ENCODE measurements around the gene KCTD21. TPM values are rescaled to one million over a fixed set of nuclear protein-coding genes. Genes with fewer than 3 reads are reported as not detected.

The KCTD21 gene
- total RNA-seq, 4 donors from 2014 or later, result 9.6 to 21.5 (median 13.7) TPM

DNA sequence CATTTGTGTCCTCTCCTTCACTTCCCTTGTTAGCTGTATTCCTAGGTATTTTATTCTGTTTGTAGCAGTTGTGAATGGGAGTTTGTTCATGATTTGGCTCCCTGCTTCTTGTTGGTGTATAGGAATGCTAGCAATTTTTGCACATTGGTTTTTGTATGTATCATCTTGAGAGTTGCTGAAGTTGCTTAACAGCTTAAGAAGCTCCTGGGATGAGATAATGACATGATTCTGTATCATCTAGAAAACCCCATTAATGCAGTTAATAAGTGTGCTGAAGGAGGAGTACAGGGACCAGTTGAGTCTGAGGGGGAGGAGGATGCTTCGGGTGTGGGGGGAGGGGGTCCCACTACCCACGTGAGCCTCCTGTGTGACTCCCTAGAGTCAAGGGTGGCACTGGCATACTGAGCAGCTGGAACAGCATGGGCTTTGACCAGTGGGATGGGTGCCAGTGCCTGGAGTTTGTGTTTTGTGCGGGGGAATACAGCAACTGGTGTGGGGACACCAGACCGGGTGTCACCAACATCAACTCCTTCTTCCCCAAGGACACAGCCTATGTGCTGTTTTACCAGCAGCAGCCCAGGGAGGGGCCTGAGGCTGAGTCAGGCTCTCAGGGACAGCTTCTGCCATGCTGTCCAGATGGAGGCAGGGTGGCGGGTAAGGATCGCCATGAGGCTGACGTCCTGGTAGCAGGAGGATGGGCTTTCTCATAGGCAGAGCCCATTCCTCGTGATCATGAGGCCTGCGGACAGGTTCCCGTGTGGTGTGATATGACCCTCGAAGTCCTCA is 24.4 kb upstream of the KCTD21 start:
- ATAC-seq (ENCODE audit: low FRiP score) (no peak), DNase-seq (ENCODE audit: low spot score) (peak; percentile 20)
- TF ChIP-seq, protein P1, sequence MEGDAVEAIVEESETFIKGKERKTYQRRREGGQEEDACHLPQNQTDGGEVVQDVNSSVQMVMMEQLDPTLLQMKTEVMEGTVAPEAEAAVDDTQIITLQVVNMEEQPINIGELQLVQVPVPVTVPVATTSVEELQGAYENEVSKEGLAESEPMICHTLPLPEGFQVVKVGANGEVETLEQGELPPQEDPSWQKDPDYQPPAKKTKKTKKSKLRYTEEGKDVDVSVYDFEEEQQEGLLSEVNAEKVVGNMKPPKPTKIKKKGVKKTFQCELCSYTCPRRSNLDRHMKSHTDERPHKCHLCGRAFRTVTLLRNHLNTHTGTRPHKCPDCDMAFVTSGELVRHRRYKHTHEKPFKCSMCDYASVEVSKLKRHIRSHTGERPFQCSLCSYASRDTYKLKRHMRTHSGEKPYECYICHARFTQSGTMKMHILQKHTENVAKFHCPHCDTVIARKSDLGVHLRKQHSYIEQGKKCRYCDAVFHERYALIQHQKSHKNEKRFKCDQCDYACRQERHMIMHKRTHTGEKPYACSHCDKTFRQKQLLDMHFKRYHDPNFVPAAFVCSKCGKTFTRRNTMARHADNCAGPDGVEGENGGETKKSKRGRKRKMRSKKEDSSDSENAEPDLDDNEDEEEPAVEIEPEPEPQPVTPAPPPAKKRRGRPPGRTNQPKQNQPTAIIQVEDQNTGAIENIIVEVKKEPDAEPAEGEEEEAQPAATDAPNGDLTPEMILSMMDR (IDR thresholded peaks at IDR 0.05), result no peak

DNA sequence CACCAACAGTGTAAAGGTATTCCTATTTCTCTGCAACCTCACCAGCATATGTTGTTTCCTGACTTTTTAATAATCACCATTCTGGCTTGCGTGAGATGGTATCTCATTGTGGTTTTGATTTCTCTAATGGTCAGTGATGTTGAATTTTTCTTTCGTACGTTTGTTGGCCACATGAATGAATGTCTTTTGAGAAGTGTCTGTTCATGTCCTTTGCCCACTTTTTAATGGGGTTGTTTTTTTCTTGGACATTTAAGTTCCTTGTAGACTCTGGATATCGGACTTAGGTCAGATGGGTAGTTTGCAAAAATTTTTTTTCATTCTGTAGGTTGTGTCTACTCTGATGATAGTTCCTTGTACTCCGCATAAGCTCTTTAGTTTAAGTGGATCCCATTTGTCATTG is 23.1 kb upstream of the KCTD21 start:
- TF ChIP-seq, protein P1 (IDR thresholded peaks at IDR 0.05), result no peak
- DNase-seq (ENCODE audit: low spot score), result no peak
- no peak for ATAC-seq (ENCODE audit: low FRiP score)

DNA sequence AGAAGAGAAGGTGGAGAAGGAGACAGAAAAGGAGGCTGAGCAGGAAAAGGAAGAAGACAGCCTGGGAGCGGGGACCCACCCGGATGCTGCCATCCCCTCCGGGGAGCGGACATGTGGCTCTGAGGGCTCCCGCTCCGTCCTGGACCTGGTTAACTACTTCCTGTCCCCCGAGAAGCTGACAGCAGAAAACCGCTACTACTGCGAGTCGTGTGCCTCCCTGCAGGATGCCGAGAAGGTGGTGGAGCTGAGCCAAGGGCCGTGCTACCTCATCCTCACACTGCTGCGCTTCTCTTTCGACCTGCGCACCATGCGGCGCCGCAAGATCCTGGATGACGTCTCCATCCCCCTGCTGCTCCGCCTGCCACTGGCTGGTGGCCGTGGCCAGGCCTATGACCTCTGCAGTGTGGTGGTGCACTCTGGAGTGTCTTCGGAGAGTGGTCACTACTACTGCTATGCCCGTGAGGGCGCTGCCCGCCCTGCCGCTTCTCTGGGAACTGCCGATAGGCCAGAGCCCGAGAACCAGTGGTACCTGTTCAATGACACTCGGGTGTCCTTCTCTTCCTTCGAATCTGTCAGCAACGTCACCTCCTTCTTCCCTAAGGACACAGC is 21.7 kb upstream of the KCTD21 start:
- TF ChIP-seq, protein P1 (IDR thresholded peaks at IDR 0.05), result no peak
- DNase-seq (ENCODE audit: low spot score) (no peak), ATAC-seq (ENCODE audit: low FRiP score) (no peak)

DNA sequence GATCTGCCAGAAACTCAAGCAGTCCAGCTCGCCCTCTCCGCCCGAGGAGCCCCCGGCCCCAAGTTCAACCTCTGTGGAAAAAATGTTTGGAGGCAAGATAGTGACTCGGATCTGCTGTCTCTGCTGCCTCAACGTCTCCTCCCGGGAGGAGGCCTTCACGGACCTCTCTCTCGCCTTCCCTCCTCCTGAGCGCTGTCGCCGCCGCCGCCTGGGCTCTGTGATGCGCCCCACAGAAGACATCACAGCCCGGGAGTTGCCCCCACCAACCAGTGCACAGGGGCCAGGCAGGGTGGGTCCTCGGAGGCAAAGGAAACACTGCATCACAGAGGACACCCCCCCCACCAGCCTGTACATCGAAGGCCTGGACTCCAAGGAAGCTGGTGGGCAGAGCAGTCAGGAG is 21.1 kb upstream of the KCTD21 start:
- no peak for DNase-seq (ENCODE audit: low spot score)
- ATAC-seq (ENCODE audit: low FRiP score), result no peak
- TF ChIP-seq, protein P1 (IDR thresholded peaks at IDR 0.05), result no peak

DNA sequence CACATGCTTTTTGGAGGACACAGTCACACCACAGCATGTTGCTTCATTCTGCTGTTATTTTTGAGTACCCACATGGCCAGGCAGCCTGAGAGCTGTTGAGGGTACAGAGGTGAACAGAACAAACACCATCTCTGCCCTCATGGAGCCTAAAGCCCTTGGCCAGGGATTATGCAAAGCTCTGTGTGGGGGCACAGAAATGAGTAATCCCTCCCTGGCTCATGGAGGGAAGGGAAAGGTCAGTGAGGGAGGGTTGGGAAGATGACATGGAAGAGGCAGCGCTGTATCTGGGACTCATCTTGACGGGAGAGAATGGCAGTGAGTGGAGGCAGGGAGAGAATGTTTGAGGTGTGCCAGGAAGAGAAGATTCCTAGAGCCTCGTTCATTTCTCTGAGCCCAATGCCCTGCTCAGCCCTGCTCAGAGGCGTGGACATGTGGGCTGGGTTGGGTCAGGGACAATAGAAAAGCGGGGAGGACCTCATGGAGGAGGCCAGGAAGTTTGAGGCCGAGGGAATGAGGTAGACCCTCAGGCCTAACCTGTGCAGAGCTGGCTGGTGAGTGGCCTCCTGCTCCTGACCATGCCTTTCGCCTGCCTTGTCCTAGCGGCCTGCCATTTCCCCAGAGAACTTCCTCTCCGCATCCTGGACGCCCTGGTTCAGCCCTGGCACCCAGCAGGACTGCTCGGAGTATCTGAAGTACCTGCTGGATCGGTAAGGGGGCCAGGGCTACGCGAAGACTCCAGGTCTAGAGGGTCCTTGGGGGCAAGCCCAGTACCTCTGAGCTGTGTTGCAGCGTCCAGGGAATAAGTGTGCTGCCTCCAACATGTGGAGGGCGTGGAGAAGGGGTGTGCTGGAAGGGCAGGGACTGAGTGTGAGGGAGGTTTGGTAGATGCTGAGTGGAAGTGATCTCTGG is 20.1 kb upstream of the KCTD21 start:
- DNase-seq (ENCODE audit: low spot score) (no peak), ATAC-seq (ENCODE audit: low FRiP score) (peak; percentile 46)
- TF ChIP-seq, protein P1 (IDR thresholded peaks at IDR 0.05), result no peak

DNA sequence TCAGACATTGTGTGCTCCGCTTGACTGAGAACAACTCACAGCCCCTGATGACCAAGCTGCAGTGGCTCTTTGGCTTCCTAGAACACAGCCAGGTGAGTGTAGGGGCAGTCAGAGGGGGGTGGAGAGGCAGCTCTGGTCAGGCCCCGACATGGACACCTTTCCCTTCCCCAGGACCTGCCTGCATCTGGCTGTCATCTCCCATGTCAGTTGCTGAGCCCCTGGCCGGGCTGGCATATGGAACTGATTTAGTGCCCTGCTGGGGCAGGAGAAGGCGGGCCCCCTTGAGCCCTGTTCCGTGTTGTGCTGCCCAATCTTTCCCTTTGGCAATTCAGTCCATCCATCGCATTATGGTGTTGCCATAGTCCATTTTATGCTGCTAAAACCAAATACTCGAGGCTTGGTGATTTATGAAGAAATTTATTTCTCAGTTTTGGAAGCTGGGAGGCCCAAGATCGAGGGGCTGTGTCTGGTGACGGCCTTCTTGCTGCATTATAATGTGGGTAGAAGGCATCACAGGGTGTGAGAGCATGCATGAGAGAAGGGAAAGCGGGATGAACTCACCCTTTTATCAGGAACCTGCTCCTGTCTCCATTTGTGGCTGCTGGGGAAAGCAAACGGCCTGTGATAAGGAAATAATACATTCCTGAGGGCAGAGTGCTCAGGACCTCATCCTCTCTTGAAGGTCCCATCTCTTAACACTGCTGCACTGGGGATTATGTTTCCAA is 19.3 kb upstream of the KCTD21 start:
- TF ChIP-seq, protein P1 (IDR thresholded peaks at IDR 0.05), result no peak
- no peak for ATAC-seq (ENCODE audit: low FRiP score)
- DNase-seq (ENCODE audit: low spot score), result no peak
